ENCODE data around the gene FER.

FER gene

DNA sequence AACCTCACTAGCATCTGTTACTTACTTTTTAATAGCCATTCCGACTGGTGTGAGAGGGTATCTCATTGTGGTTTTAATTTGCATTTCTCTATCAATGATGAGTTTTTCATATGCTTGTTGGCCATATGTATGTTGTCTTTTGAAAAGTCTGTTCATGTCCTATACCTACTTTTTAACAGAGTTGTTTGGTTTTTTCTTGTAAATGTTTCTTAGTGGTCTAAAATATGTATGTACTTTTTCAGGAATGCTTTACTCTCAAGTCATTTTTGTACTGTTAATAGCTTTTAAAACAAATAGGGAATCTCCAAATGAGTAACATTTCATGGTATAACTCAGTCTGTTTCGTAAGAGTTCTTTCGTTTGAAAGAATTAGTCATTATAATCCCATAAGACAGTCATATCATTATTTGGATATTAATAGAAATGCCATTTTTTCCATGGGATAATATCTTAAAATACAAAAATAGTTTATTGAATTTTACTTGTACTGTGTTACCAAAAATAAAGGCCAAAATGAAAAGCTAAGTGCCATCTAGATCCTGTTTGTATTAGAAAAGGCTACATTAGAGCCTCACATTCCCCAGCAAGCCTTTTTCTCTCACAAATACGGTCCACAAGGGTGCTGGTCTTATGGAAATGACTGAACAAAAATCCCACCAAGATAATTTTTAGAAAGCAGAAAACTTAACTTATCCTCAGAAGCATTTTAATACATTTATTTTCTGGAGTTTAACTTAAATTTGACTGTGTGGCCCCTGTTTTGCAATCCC is 414.4 kb downstream of the FER start:
- Mint-ChIP-seq H3K4me3 (no peak overlapping the region), H3K27ac (no peak overlapping the region), H3K4me1 (no peaks in the 10 kb centered on the region)

GRCh38 chr5:109163336-109163735 is 415.6 kb downstream of the FER start:
- Mint-ChIP-seq H3K4me3 (no peak overlapping the region), H3K9me3 (no peaks in the 10 kb centered on the region), H3K27me3 (ENCODE audit: low read depth) (no peaks in the 10 kb centered on the region), H3K36me3 (ENCODE audit: low read depth) (peaks cover 4% of the 10 kb centered on the region), H3K4me1 (no peaks in the 10 kb centered on the region), H3K27ac (no peak overlapping the region)
- no peak for TF ChIP-seq CTCF (IDR thresholded peaks at IDR 0.05; ENCODE audit: unreplicated experiment in 3 of 3)

More for the DNA sequence above, 414.4 kb downstream of the FER start:
- Mint-ChIP-seq H3K9me3 (no peaks in the 10 kb centered on the region), H3K36me3 (ENCODE audit: low read depth) (peaks cover 4% of the 10 kb centered on the region), H3K27me3 (ENCODE audit: low read depth) (no peaks in the 10 kb centered on the region)
- TF ChIP-seq CTCF (IDR thresholded peaks at IDR 0.05; ENCODE audit: unreplicated experiment in 3 of 3) = no peak

DNA sequence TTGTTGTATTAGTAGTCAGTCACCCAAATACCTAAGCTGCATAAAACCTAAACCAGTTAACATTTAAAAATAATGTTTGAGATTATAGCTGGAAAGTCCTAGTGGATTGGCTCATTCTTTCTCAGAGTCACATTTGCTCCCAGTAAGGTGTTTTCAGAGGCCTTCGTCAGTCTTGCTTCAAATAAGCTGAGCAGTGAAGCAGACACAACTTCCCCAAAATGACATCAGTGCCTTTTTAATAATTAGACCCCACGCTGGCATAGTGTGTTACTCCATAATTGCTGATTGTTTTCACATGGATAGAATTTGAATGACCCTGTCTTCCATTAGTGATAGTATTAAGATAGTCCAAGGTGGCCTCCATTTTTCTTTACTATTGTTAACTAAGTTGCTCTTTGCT is 416.3 kb downstream of the FER start:
- TF ChIP-seq CTCF (IDR thresholded peaks at IDR 0.05; ENCODE audit: unreplicated experiment in 3 of 3) = no peak
- Mint-ChIP-seq H3K27ac (no peak overlapping the region), H3K27me3 (ENCODE audit: low read depth) (no peaks in the 10 kb centered on the region), H3K9me3 (no peaks in the 10 kb centered on the region), H3K4me1 (no peaks in the 10 kb centered on the region), H3K4me3 (no peak overlapping the region), H3K36me3 (ENCODE audit: low read depth) (peaks cover 4% of the 10 kb centered on the region)

DNA sequence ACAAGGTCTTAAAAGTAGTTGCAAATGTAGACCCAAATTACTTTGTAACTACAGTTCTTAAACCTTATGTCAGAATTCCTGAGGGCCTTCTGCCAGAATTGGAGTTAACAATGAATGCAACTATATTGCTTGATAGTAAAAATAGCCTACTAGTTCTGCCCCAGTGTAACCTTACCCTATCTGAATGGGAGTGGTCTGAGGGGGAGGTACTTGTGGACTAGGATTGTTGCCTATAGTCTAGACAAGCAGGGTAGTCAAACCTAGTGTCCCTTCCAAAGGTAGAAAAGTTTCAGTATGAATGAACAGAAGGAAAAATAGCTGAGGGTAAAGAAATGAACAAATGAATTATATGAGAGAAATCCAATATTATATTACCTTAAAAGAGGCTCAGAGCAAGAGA is 419.9 kb downstream of the FER start:
- Mint-ChIP-seq H3K9me3 (peaks cover 3% of the 10 kb centered on the region), H3K4me3 (no peak overlapping the region), H3K36me3 (ENCODE audit: low read depth) (peaks cover 4% of the 10 kb centered on the region), H3K27ac (no peak overlapping the region), H3K4me1 (no peaks in the 10 kb centered on the region), H3K27me3 (ENCODE audit: low read depth) (no peaks in the 10 kb centered on the region)
- TF ChIP-seq CTCF (IDR thresholded peaks at IDR 0.05; ENCODE audit: unreplicated experiment in 3 of 3) = no peak

DNA sequence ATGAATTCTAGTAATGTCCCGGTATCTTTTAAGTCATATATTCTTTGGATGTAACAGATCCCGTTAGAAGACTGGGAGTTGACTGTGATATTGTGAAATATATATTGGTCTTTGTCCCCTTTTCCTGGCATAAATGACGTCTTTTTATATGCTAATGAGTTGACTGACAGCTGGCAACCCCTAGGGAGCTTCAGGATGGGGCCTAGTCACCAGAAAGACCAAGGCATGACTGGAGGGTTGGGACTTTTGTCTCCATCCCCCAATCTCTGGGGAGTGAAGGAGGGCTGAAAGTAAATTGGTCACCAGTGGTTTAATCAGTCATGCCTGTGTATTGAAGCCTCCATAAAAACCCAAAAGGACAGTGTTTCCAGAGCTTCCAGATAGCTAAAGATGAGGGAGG is 420.5 kb downstream of the FER start:
- H3K27me3 Mint-ChIP-seq (ENCODE audit: low read depth) = no peaks in the 10 kb centered on the region
- H3K36me3 Mint-ChIP-seq (ENCODE audit: low read depth) = peaks cover 4% of the 10 kb centered on the region
- H3K9me3 Mint-ChIP-seq = peaks cover 3% of the 10 kb centered on the region
- TF ChIP-seq CTCF (IDR thresholded peaks at IDR 0.05; ENCODE audit: unreplicated experiment in 3 of 3) = no peak
- H3K4me3 Mint-ChIP-seq = no peak overlapping the region
- no peaks in the 10 kb centered on the region for H3K4me1 Mint-ChIP-seq
- H3K27ac Mint-ChIP-seq = no peak overlapping the region
